GM10266 (cell line): ENCODE measurements around the gene OPHN1.

ENCODE experiments used
- DNase-seq: peaks from one replicate; pipeline ENCODE4 v3.0.0; 2012; ENCODE audit errors: extremely low spot score
- TF ChIP-seq, protein P1 (sequence below): IDR thresholded peaks from 2 replicates; pipeline ENCODE4 v1.5.1; 2012; ENCODE audit warnings: mild to moderate bottlenecking, low read depth; ENCODE audit not compliant: control insufficient read depth, insufficient read depth; ENCODE audit errors: missing control alignments

Gene OPHN1

DNA sequence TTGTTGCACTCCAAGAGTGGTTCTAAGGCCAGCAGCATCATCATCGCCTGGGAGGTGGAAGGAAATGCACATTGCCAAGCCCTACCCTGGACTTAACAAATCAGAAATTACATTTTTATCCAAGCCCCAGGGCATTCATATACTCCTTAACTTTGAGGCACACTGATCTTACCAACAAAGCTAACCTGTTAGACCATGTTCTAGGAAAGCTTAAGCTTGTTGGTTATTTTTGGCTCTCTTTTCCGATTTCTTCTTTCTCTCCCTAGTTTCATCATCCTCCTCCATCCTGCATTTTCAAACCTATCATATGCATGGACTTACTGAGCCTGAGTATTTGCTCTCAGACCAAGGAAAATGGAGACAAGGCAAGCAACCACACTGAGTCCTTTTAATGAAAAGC lies 133.4 kb downstream of the OPHN1 start:
- no peak for DNase-seq
- TF ChIP-seq, protein P1, sequence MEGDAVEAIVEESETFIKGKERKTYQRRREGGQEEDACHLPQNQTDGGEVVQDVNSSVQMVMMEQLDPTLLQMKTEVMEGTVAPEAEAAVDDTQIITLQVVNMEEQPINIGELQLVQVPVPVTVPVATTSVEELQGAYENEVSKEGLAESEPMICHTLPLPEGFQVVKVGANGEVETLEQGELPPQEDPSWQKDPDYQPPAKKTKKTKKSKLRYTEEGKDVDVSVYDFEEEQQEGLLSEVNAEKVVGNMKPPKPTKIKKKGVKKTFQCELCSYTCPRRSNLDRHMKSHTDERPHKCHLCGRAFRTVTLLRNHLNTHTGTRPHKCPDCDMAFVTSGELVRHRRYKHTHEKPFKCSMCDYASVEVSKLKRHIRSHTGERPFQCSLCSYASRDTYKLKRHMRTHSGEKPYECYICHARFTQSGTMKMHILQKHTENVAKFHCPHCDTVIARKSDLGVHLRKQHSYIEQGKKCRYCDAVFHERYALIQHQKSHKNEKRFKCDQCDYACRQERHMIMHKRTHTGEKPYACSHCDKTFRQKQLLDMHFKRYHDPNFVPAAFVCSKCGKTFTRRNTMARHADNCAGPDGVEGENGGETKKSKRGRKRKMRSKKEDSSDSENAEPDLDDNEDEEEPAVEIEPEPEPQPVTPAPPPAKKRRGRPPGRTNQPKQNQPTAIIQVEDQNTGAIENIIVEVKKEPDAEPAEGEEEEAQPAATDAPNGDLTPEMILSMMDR, result no peak

DNA sequence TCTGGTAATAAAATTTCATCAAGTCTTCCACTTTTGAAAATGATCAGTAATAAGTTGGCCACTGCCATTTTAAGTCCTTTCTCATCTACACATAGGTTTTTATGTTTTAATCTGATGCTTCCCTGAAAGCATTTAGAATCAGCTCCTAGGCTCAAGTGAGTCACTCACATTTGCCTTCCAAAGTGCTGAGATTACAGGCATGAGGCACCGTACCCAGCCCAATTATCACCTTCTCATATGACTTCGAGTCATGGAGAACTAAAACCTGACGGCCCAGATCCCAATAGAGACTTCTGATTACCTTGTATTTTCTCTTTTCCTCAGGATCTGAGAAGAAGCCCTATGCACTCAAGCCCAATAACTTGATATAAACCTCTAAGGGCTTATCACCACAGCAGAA lies 140.8 kb downstream of the OPHN1 start:
- no peak for DNase-seq
- TF ChIP-seq, protein P1, result no peak

- DNase-seq, result no peak
- TF ChIP-seq, protein P1, result no peak
Observed at GRCh38 chrX:68288127-68288526, 145.2 kb downstream of the OPHN1 start.

- no peak for DNase-seq
- TF ChIP-seq, protein P1, result no peak
Observed at GRCh38 chrX:68287419-68287818, 145.9 kb downstream of the OPHN1 start.

GRCh38 chrX:68286980-68287379 lies 146.3 kb downstream of the OPHN1 start:
- TF ChIP-seq, protein P1, result no peak
- no peak for DNase-seq

GRCh38 chrX:68286076-68286475 lies 147.2 kb downstream of the OPHN1 start:
- TF ChIP-seq, protein P1, result no peak
- DNase-seq, result no peak

GRCh38 chrX:68284281-68284904 lies 148.9 kb downstream of the OPHN1 start:
- DNase-seq, result no peak

More at GRCh38 chrX:68284281-68284904, 148.9 kb downstream of the OPHN1 start:
- TF ChIP-seq, protein P1, result no peak
